Central memory CD8-positive, alpha-beta T cell (primary cell): Measurements from ENCODE around the gene RPS6KL1.
A peak's percentile ranks its signal among the peaks of the same experiment; 100 is the strongest.

Source experiments
- ATAC-seq: fragments of 150-1000 bp; cut with Tn5 transposase; replicated peaks from 2 replicates; pipeline ENCODE4 v1.10.0; 2022; ENCODE audit warnings: mild to moderate bottlenecking, moderate FRiP score, moderate number of reproducible peaks; ENCODE audit not compliant: poor library complexity, severe bottlenecking; ENCODE audit errors: extremely low read depth
- DNase-seq, 2 donors: peaks; one replicate each; pipeline ENCODE4 v3.0.0; 2021; ENCODE audit warnings: low spot score in 2 of 2
- H3K27ac Mint-ChIP-seq: one replicate; pipeline ENCODE4 v1.8.0; 2022; ENCODE audit warnings: low read depth, mild to moderate bottlenecking, moderate library complexity, mixed read lengths
- H3K27me3 Mint-ChIP-seq: one replicate; pipeline ENCODE4 v1.8.0; 2022; ENCODE audit warnings: mixed read lengths
- H3K36me3 Mint-ChIP-seq: one replicate; pipeline ENCODE4 v1.8.0; 2022; ENCODE audit warnings: mild to moderate bottlenecking, moderate library complexity, mixed read lengths; ENCODE audit not compliant: insufficient read depth
- H3K4me1 Mint-ChIP-seq: one replicate; pipeline ENCODE4 v1.8.0; 2022; ENCODE audit warnings: mixed read lengths
- H3K4me3 Mint-ChIP-seq: one replicate; pipeline ENCODE4 v1.8.0; 2022; ENCODE audit warnings: mild to moderate bottlenecking, moderate library complexity, mixed read lengths
- H3K9me3 Mint-ChIP-seq: one replicate; pipeline ENCODE4 v1.8.0; 2022; ENCODE audit warnings: mixed read lengths

The RPS6KL1 gene

GRCh38 chr14:74949191-74949601 is 26.1 kb upstream of the RPS6KL1 start:
- H3K27me3 Mint-ChIP-seq, result peaks cover 20% of the 10 kb centered on the region
- H3K9me3 Mint-ChIP-seq, result no peaks in the 10 kb centered on the region
- H3K4me3 Mint-ChIP-seq, result no peak overlapping the region
- DNase-seq (no peak), ATAC-seq (no peak)
- no peaks in the 10 kb centered on the region for H3K36me3 Mint-ChIP-seq
- H3K27ac Mint-ChIP-seq, result no peak overlapping the region
- H3K4me1 Mint-ChIP-seq, result peaks cover 9% of the 10 kb centered on the region

GRCh38 chr14:74948228-74949175 is 25.4 kb upstream of the RPS6KL1 start:
- Mint-ChIP-seq H3K27me3 (peaks cover 16% of the 10 kb centered on the region), H3K9me3 (no peaks in the 10 kb centered on the region), H3K36me3 (no peaks in the 10 kb centered on the region), H3K27ac (no peak overlapping the region), H3K4me1 (peaks cover 9% of the 10 kb centered on the region), H3K4me3 (no peak overlapping the region)
- ATAC-seq, result no peak
- no peak for DNase-seq

GRCh38 chr14:74947353-74948227 is 24.5 kb upstream of the RPS6KL1 start:
- DNase-seq, result no peak
- H3K27me3 Mint-ChIP-seq, result peaks cover 11% of the 10 kb centered on the region
- no peak for ATAC-seq
- no peaks in the 10 kb centered on the region for H3K36me3 Mint-ChIP-seq
- H3K27ac Mint-ChIP-seq, result no peak overlapping the region
- H3K4me3 Mint-ChIP-seq, result no peak overlapping the region
- peaks cover 9% of the 10 kb centered on the region for H3K4me1 Mint-ChIP-seq
- H3K9me3 Mint-ChIP-seq, result no peaks in the 10 kb centered on the region

GRCh38 chr14:74946659-74947281 is 23.7 kb upstream of the RPS6KL1 start:
- no peak for ATAC-seq
- Mint-ChIP-seq H3K36me3 (no peaks in the 10 kb centered on the region), H3K4me1 (peaks cover 13% of the 10 kb centered on the region), H3K27ac (peak overlapping the region; percentile 70), H3K27me3 (peaks cover 11% of the 10 kb centered on the region), H3K4me3 (no peak overlapping the region), H3K9me3 (no peaks in the 10 kb centered on the region)
- no peak for DNase-seq

GRCh38 chr14:74945852-74946658 is 23.0 kb upstream of the RPS6KL1 start:
- Mint-ChIP-seq H3K9me3 (no peaks in the 10 kb centered on the region), H3K36me3 (no peaks in the 10 kb centered on the region), H3K27me3 (peaks cover 11% of the 10 kb centered on the region), H3K4me1 (peaks cover 20% of the 10 kb centered on the region), H3K27ac (peak overlapping the region; percentile 70), H3K4me3 (no peak overlapping the region)
- peak; percentile 48 to 56 for DNase-seq
- peak; percentile 44 for ATAC-seq

- H3K27ac Mint-ChIP-seq, result no peak overlapping the region
These were observed 22.3 kb upstream of the RPS6KL1 start for GRCh38 chr14:74945261-74945851.

GRCh38 chr14:74942608-74943007 is 19.5 kb upstream of the RPS6KL1 start:
- ATAC-seq (no peak), DNase-seq (no peak)
- Mint-ChIP-seq H3K4me1 (peaks cover 27% of the 10 kb centered on the region), H3K27ac (peak overlapping the region; percentile 86), H3K36me3 (no peaks in the 10 kb centered on the region), H3K9me3 (no peaks in the 10 kb centered on the region), H3K27me3 (no peaks in the 10 kb centered on the region), H3K4me3 (peak overlapping the region; percentile 69)

More at GRCh38 chr14:74945261-74945851, 22.3 kb upstream of the RPS6KL1 start:
- Mint-ChIP-seq H3K9me3 (no peaks in the 10 kb centered on the region), H3K4me3 (no peak overlapping the region), H3K27me3 (peaks cover 9% of the 10 kb centered on the region), H3K36me3 (no peaks in the 10 kb centered on the region), H3K4me1 (peaks cover 21% of the 10 kb centered on the region)
- DNase-seq (no peak), ATAC-seq (no peak)

GRCh38 chr14:74942181-74942580 is 19.1 kb upstream of the RPS6KL1 start:
- H3K4me1 Mint-ChIP-seq, result peaks cover 28% of the 10 kb centered on the region

GRCh38 chr14:74941676-74942097 is 18.6 kb upstream of the RPS6KL1 start:
- ATAC-seq (peak; percentile 67), DNase-seq (no peak)
- Mint-ChIP-seq H3K4me1 (peaks cover 31% of the 10 kb centered on the region), H3K27ac (peak overlapping the region; percentile 86), H3K27me3 (no peaks in the 10 kb centered on the region), H3K4me3 (peak overlapping the region; percentile 69), H3K9me3 (no peaks in the 10 kb centered on the region), H3K36me3 (no peaks in the 10 kb centered on the region)

More at GRCh38 chr14:74942181-74942580, 19.1 kb upstream of the RPS6KL1 start:
- H3K9me3 Mint-ChIP-seq, result no peaks in the 10 kb centered on the region
- H3K36me3 Mint-ChIP-seq, result no peaks in the 10 kb centered on the region
- no peaks in the 10 kb centered on the region for H3K27me3 Mint-ChIP-seq
- ATAC-seq (no peak), DNase-seq (no peak)
- peak overlapping the region; percentile 69 for H3K4me3 Mint-ChIP-seq
- H3K27ac Mint-ChIP-seq, result peak overlapping the region; percentile 86

GRCh38 chr14:74940956-74941565 is 18.0 kb upstream of the RPS6KL1 start:
- Mint-ChIP-seq H3K27ac (peak overlapping the region; percentile 86), H3K4me1 (peaks cover 25% of the 10 kb centered on the region), H3K36me3 (no peaks in the 10 kb centered on the region), H3K4me3 (peak overlapping the region; percentile 69), H3K27me3 (no peaks in the 10 kb centered on the region), H3K9me3 (no peaks in the 10 kb centered on the region)
- ATAC-seq (no peak), DNase-seq (no peak)
